H9 (cell line): ENCODE measurements around the gene SHB. TPM values are rescaled to one million over a fixed set of nuclear protein-coding genes. Genes with fewer than 3 reads are reported as not detected.

Experiments used
- DNase-seq: peaks from one replicate; pipeline ENCODE4 v3.0.0-alpha.2; 2017
- H2AFZ ChIP-seq: one replicate; pipeline ENCODE4 v1.6.1; 2013; ENCODE audit warnings: mild to moderate bottlenecking, low read length, control low read depth, moderate library complexity
- H2AK5ac ChIP-seq: 2 replicates; pipeline ENCODE4 v1.6.1; 2013; ENCODE audit warnings: low read length, control low read depth, mixed read lengths; ENCODE audit not compliant: insufficient read length
- H2BK120ac ChIP-seq: one replicate; pipeline ENCODE4 v1.6.1; 2013; ENCODE audit warnings: low read depth, mild to moderate bottlenecking, low read length, control low read depth, inconsistent platforms; ENCODE audit not compliant: poor library complexity, severe bottlenecking
- H2BK12ac ChIP-seq: 2 replicates; pipeline ENCODE4 v1.6.1; 2013; ENCODE audit warnings: low read length, control low read depth, mixed read lengths, low read depth; ENCODE audit not compliant: insufficient read length
- H2BK15ac ChIP-seq: 2 replicates; pipeline ENCODE4 v1.6.1; 2013; ENCODE audit warnings: low read depth, low read length, control low read depth
- H2BK20ac ChIP-seq: one replicate; pipeline ENCODE4 v1.6.1; 2013; ENCODE audit warnings: low read depth, mild to moderate bottlenecking, low read length, control low read depth, inconsistent platforms; ENCODE audit not compliant: poor library complexity, severe bottlenecking
- H2BK5ac ChIP-seq: 2 replicates; pipeline ENCODE4 v1.6.1; 2013; ENCODE audit warnings: low read length, control low read depth, mixed read lengths; ENCODE audit not compliant: insufficient read length
- H3K14ac ChIP-seq: 2 replicates; pipeline ENCODE4 v1.6.1; 2013; ENCODE audit warnings: low read length, control low read depth; ENCODE audit not compliant: insufficient read depth
- H3K18ac ChIP-seq: 2 replicates; pipeline ENCODE4 v1.6.1; 2013; ENCODE audit warnings: low read depth, mild to moderate bottlenecking, mixed read lengths, low read length, control low read depth; ENCODE audit not compliant: insufficient read length
- H3K23ac ChIP-seq: 2 replicates; pipeline ENCODE4 v1.6.1; 2013; ENCODE audit warnings: low read length, control low read depth, mixed read lengths, low read depth; ENCODE audit not compliant: insufficient read length
- H3K23me2 ChIP-seq: 2 replicates; pipeline ENCODE4 v1.6.1; 2013; ENCODE audit warnings: low read depth, mild to moderate bottlenecking, mixed read lengths, low read length, control low read depth; ENCODE audit not compliant: insufficient read length, poor library complexity, severe bottlenecking
- H3K27ac ChIP-seq: 2 replicates; pipeline ENCODE4 v1.5.1; 2013; ENCODE audit warnings: low read length, control low read depth, mixed read lengths, low read depth; ENCODE audit not compliant: insufficient read length
- H3K27me3 ChIP-seq: 2 replicates; pipeline ENCODE4 v1.6.1; 2013; ENCODE audit warnings: low read length, control low read depth, inconsistent platforms; ENCODE audit not compliant: insufficient read depth
- H3K4ac ChIP-seq: 2 replicates; pipeline ENCODE4 v1.6.1; 2013; ENCODE audit warnings: low read depth, mild to moderate bottlenecking, control low read depth, inconsistent platforms, low read length, moderate library complexity
- H3K4me1 ChIP-seq: 2 replicates; pipeline ENCODE4 v1.6.1; 2013; ENCODE audit warnings: low read length, control low read depth, inconsistent platforms; ENCODE audit not compliant: insufficient read depth
- H3K4me2 ChIP-seq: 2 replicates; pipeline ENCODE4 v1.6.1; 2013; ENCODE audit warnings: low read length, control low read depth, mixed read lengths; ENCODE audit not compliant: insufficient read length, insufficient read depth
- H3K56ac ChIP-seq: 2 replicates; pipeline ENCODE4 v1.6.1; 2013; ENCODE audit warnings: low read depth, mild to moderate bottlenecking, mixed read lengths, low read length, control low read depth; ENCODE audit not compliant: insufficient read length
- H3K79me1 ChIP-seq: 2 replicates; pipeline ENCODE4 v1.6.1; 2013; ENCODE audit warnings: low read depth, mild to moderate bottlenecking, moderate library complexity, low read length, control low read depth, inconsistent platforms; ENCODE audit not compliant: insufficient read depth, poor library complexity, severe bottlenecking
- H3K79me2 ChIP-seq: 2 replicates; pipeline ENCODE4 v1.6.1; 2013; ENCODE audit warnings: low read length, control low read depth, inconsistent platforms; ENCODE audit not compliant: insufficient read depth
- H3K9ac ChIP-seq: 2 replicates; pipeline ENCODE4 v1.6.1; 2013; ENCODE audit warnings: low read length, control low read depth, mixed read lengths; ENCODE audit not compliant: insufficient read length; ENCODE audit errors: extremely low read depth
- H3K9me3 ChIP-seq: one replicate; pipeline ENCODE4 v1.6.1; 2013; ENCODE audit warnings: low read depth, low read length, inconsistent platforms; ENCODE audit not compliant: control insufficient read depth
- H3T11ph ChIP-seq: one replicate; pipeline ENCODE4 v1.6.1; 2013; ENCODE audit warnings: mild to moderate bottlenecking, low read length, control low read depth, inconsistent platforms
- H4K20me1 ChIP-seq: one replicate; pipeline ENCODE4 v1.6.1; 2013; ENCODE audit not compliant: control insufficient read depth, insufficient read length, insufficient read depth
- H4K5ac ChIP-seq: 2 replicates; pipeline ENCODE4 v1.6.1; 2013; ENCODE audit warnings: low read depth, mild to moderate bottlenecking, mixed read lengths, low read length, control low read depth; ENCODE audit not compliant: insufficient read length
- H4K8ac ChIP-seq: replicated peaks from 2 replicates; pipeline ENCODE4 v1.6.1; 2013; ENCODE audit warnings: low read length, control low read depth, mixed read lengths, low read depth; ENCODE audit not compliant: insufficient read length
- H4K91ac ChIP-seq: 2 replicates; pipeline ENCODE4 v1.6.1; 2013; ENCODE audit warnings: low read depth, mild to moderate bottlenecking, moderate library complexity, mixed read lengths, low read length, control low read depth; ENCODE audit not compliant: insufficient read length
- H3K27ac Mint-ChIP-seq, 3 experiments: 2 replicates in 2 of 3; 3 replicates in 1 of 3; pipeline ENCODE4 v1.8.0; 2020 to 2021; ENCODE audit warnings: mixed read lengths in 3 of 3, mild to moderate bottlenecking in 1 of 3, moderate library complexity in 1 of 3
- H3K27me3 Mint-ChIP-seq: 2 replicates; pipeline ENCODE4 v1.8.0; 2021; ENCODE audit warnings: low read depth, mild to moderate bottlenecking, moderate library complexity, mixed read lengths
- H3K36me3 Mint-ChIP-seq, 3 experiments: 2 replicates in 2 of 3; 3 replicates in 1 of 3; pipeline ENCODE4 v1.8.0; 2020 to 2021; ENCODE audit warnings: low read depth in 3 of 3, mixed read lengths in 3 of 3; ENCODE audit not compliant: insufficient read depth in 1 of 3
- H3K4me1 Mint-ChIP-seq, 2 experiments: 2 replicates each; pipeline ENCODE4 v1.8.0; 2020; ENCODE audit warnings: mixed read lengths in 2 of 2
- H3K4me3 Mint-ChIP-seq, 2 experiments: 2 replicates in 1 of 2; 3 replicates in 1 of 2; pipeline ENCODE4 v1.8.0; 2020 to 2021; ENCODE audit warnings: mild to moderate bottlenecking in 2 of 2, mixed read lengths in 2 of 2, moderate library complexity in 1 of 2
- H3K9me3 Mint-ChIP-seq, 2 experiments: 2 replicates in 1 of 2; 3 replicates in 1 of 2; pipeline ENCODE4 v1.8.0; 2020; ENCODE audit warnings: mild to moderate bottlenecking in 2 of 2, mixed read lengths in 2 of 2, moderate library complexity in 1 of 2
- CTCF ChIP-seq: fragments of 200-600 bp; sonication (generic); conservative IDR thresholded peaks from 3 replicates; pipeline ENCODE4 v1.8.0; 2021; ENCODE audit warnings: antibody characterized with exemption, mild to moderate bottlenecking
- whole genome bisulfite sequencing: extraction: QIAGEN DNeasy Blood & Tissue Kit; methylation state at CpG from one replicate; pipeline ENCODE4 v1.1.7; 2013; ENCODE audit warnings: missing lambda C conversion rate, low lambda C conversion rate, mixed read lengths; ENCODE audit not compliant: insufficient read length; ENCODE audit errors: extremely low coverage; 5-methylcytosine and 5-hydroxymethylcytosine counted together
- total RNA-seq: library from RNA; stranded (reverse); gene quantifications from 2 replicates; pipeline ENCODE4 v1.2.1, GENCODE V29; 2021

SHB gene
- total RNA-seq, 1 experiment from 2014 or later: 14.6 TPM

GRCh38 chr9:38085308-38085707, 16.3 kb upstream of the SHB start:
- H3K9me3 ChIP-seq: no peaks in the 10 kb centered on the region
- H3K4me3 Mint-ChIP-seq: no peak overlapping the region
- H3K27me3 ChIP-seq: no peaks in the 10 kb centered on the region
- H3K36me3 Mint-ChIP-seq: no peaks in the 10 kb centered on the region
- H4K20me1 ChIP-seq: no peaks in the 10 kb centered on the region
- peaks cover 47 to 52% of the 10 kb centered on the region in 2 experiments for H3K4me1 Mint-ChIP-seq
- H2BK15ac ChIP-seq: no peak overlapping the region
- H3K4me1 ChIP-seq: no peaks in the 10 kb centered on the region; the same call in 1 of the 2 replicates
- no peaks in the 10 kb centered on the region for H3K9me3 Mint-ChIP-seq
- no peak overlapping the region for H2BK120ac ChIP-seq
- no peak overlapping the region for H2AK5ac ChIP-seq
- no peak for TF ChIP-seq CTCF
- no peak overlapping the region for H3K23ac ChIP-seq
- H3K27me3 Mint-ChIP-seq: peaks cover 6% of the 10 kb centered on the region
- no peak overlapping the region for H3K27ac Mint-ChIP-seq
- H2BK5ac ChIP-seq: no peak overlapping the region
- H2BK12ac ChIP-seq: no peak overlapping the region
- no peak overlapping the region for H4K8ac ChIP-seq
- no CpG with 5 or more reads among the region's 5 CpGs for WGBS
- no peaks in the 10 kb centered on the region for H3K23me2 ChIP-seq
- no peak overlapping the region for H3K4me2 ChIP-seq
- no peak overlapping the region for H3K18ac ChIP-seq
- H4K91ac ChIP-seq: no peak overlapping the region
- no peaks in the 10 kb centered on the region for H3K79me1 ChIP-seq
- no peak overlapping the region for H3K27ac ChIP-seq
- H3K9ac ChIP-seq: no peak overlapping the region
- no peak overlapping the region for H3K56ac ChIP-seq
- no peak overlapping the region for H4K5ac ChIP-seq
- no peak overlapping the region for H3T11ph ChIP-seq
- no peak overlapping the region for H3K4ac ChIP-seq
- no peak overlapping the region for H3K14ac ChIP-seq
- no peak overlapping the region for H2BK20ac ChIP-seq
- no peak for DNase-seq
- no peak overlapping the region for H2AFZ ChIP-seq
- H3K79me2 ChIP-seq: no peaks in the 10 kb centered on the region
